Breast epithelium (tissue), 4 donors: ENCODE results near the gene MSANTD4. TPM values are rescaled to one million over a fixed set of nuclear protein-coding genes. Genes with fewer than 3 reads are reported as not detected.

ENCODE experiments used
- DNase-seq, 2 donors: peaks; one replicate each; pipeline ENCODE4 v3.0.0-alpha.2; 2019; ENCODE audit warnings: low spot score in 2 of 2
- H3K27ac ChIP-seq, 2 donors: fragments of 200-600 bp; sonication (generic) in 1 of 2; one replicate each; pipeline ENCODE4 v1.5.1; 2016 to 2019; ENCODE audit warnings: mild to moderate bottlenecking in 1 of 2
- H3K27me3 ChIP-seq, 2 donors: fragments of 200-600 bp; sonication (generic) in 1 of 2; one replicate each; pipeline versions ENCODE4 v1.5.1 to v1.6.0; 2017 to 2019; ENCODE audit warnings: control low read depth in 1 of 2, mild to moderate bottlenecking in 1 of 2
- H3K36me3 ChIP-seq: fragments of 200-600 bp; one replicate; pipeline ENCODE4 v1.5.1; 2019
- H3K4me1 ChIP-seq, 2 donors: fragments of 200-600 bp; sonication (generic); one replicate each; pipeline ENCODE4 v1.5.1; 2016 to 2019; ENCODE audit warnings: control low read depth in 1 of 2
- H3K4me3 ChIP-seq, 3 donors: fragments of 200-600 bp; sonication (generic); 1 replicate in 2 of 3; 2 replicates in 1 of 3; pipeline ENCODE4 v1.5.1; 2016 to 2019; ENCODE audit warnings: mild to moderate bottlenecking in 3 of 3, moderate library complexity in 2 of 3
- H3K9me3 ChIP-seq, 2 donors: fragments of 200-600 bp; sonication (generic) in 1 of 2; one replicate each; pipeline ENCODE4 v1.5.1; 2016 to 2019; ENCODE audit warnings: control low read depth in 1 of 2
- POLR2A ChIP-seq: fragments of 450-650 bp; IDR thresholded peaks from one replicate; pipeline ENCODE4 v1.6.1; 2016; ENCODE audit warnings: antibody characterized with exemption, mild to moderate bottlenecking, moderate library complexity
- POLR2AphosphoS5 ChIP-seq, 3 donors: sonication (generic); formaldehyde crosslinking; IDR thresholded peaks; one replicate each; pipeline ENCODE4 v1.6.1; 2017; ENCODE audit warnings: antibody characterized with exemption in 3 of 3
- intact Hi-C: fragments of 100-400 bp; cut with DNase I; formaldehyde crosslinking; loops from one replicate; pipeline ENCODE4 v1.15.1; 2023; ENCODE audit warnings: low total_unique reads
- total RNA-seq, 3 donors: library from RNA; depleted of rRNA; stranded (reverse); fragments of >200 nt; gene quantifications; one replicate each; pipeline ENCODE4 v1.1.0, GENCODE V29; 2016
- TF ChIP-seq, protein P1 (sequence below), 3 donors: fragments of 450-650 bp; IDR thresholded peaks; one replicate each; pipeline ENCODE4 v1.5.1; 2016 to 2017; ENCODE audit warnings: antibody characterized with exemption in 3 of 3, mild to moderate bottlenecking in 3 of 3, moderate library complexity in 3 of 3

The MSANTD4 gene
- total RNA-seq, 3 donors from 2014 or later = 18.9 to 29.0 (median 22.3) TPM

DNA sequence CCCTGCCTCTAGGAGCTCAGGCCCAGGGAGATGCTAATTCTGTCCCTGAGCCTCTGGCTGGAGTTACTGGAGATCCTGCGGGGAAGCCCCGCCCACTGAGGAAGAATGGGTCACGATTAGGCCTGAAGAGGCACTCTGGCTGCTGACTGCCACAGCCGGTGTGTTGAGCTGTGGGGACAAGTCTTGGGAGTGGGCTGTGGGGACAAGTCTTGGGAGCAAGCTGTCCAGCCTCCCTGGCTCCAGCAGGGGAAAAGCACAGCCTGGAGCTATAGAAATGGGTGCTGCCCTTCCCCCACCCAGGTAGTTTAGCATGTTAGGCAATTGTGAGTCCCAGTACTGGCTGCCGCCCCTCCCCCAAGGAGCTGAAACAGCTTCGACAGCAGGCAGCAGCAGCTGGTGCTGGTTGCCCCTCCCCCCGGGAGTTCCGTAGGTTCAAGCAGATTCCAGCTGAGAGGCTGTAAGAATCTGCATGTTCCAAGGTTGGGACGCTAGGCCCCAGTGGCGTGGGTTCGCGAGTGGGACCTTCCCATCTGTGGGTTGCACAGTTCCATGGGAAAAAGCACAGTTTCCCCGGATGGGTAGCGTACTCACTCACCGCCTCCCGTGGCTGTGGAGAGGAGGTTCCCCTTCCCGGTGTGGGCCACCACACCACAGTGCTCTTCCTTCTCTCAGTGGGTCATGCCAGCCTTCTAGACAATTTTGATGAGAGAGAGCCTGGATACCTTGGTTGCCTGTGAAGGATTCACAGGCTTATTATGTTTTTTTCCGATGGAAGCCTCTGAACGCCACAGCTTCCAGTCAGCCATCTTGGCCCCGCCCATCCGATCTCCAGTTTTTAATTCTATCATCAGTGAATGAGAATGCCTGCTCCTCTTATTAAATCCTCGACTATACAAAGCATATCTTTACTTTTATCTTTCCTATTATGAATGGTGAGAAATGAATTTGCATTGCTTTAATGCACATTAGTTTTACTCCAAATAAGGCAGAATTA is 61.5 kb downstream of the MSANTD4 start:
- H3K4me3 ChIP-seq = no peak overlapping the region
- H3K9me3 ChIP-seq = no peaks in the 10 kb centered on the region
- DNase-seq = no peak
- TF ChIP-seq, protein P1, sequence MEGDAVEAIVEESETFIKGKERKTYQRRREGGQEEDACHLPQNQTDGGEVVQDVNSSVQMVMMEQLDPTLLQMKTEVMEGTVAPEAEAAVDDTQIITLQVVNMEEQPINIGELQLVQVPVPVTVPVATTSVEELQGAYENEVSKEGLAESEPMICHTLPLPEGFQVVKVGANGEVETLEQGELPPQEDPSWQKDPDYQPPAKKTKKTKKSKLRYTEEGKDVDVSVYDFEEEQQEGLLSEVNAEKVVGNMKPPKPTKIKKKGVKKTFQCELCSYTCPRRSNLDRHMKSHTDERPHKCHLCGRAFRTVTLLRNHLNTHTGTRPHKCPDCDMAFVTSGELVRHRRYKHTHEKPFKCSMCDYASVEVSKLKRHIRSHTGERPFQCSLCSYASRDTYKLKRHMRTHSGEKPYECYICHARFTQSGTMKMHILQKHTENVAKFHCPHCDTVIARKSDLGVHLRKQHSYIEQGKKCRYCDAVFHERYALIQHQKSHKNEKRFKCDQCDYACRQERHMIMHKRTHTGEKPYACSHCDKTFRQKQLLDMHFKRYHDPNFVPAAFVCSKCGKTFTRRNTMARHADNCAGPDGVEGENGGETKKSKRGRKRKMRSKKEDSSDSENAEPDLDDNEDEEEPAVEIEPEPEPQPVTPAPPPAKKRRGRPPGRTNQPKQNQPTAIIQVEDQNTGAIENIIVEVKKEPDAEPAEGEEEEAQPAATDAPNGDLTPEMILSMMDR (IDR thresholded peaks at IDR 0.05) = no peak
- TF ChIP-seq POLR2A = no peak
- TF ChIP-seq POLR2AphosphoS5 (IDR thresholded peaks at IDR 0.05) = no peak
- H3K4me1 ChIP-seq = no peaks in the 10 kb centered on the region
- H3K27ac ChIP-seq = no peak overlapping the region
- intact Hi-C loops = no loop called here
- H3K36me3 ChIP-seq = no peaks in the 10 kb centered on the region
- no peaks in the 10 kb centered on the region for H3K27me3 ChIP-seq

Other genes with a start within 250 kb of the MSANTD4 start
- gene KBTBD3, start 55.1 kb upstream of the MSANTD4 start, total RNA-seq = 10 to 100 TPM in 2 of 3 donors, 1 to 10 TPM in 1; 5.0 to 15.4 (median 13.6) TPM
- 10 to 100 TPM; 28.6 to 59.7 (median 36.4) TPM for gene AASDHPPT, start 55.4 kb upstream of the MSANTD4 start, total RNA-seq